ENCODE measurements around the gene GPR155.

DNA sequence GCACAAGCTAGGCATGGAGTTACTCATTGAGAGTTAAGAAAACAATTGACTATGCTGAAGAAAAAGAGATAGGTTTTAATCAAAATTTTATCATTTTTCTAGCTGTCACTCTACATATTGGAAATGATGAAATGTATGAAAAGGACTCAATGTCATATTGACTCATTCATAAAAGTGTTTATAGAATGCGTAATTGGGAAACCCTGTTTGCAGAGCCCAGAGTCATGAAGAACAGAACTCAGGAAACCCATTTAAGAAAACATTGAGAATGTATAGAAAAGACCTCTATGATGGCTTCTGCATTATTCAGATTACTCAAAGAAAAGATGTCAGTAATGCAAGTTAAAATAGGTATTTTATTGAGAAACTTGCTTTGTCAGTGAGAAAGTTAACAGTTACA is 54.9 kb downstream of the GPR155 start:
- no peak for TF ChIP-seq POLR2A (IDR thresholded peaks at IDR 0.05)
- TF ChIP-seq, protein P1, sequence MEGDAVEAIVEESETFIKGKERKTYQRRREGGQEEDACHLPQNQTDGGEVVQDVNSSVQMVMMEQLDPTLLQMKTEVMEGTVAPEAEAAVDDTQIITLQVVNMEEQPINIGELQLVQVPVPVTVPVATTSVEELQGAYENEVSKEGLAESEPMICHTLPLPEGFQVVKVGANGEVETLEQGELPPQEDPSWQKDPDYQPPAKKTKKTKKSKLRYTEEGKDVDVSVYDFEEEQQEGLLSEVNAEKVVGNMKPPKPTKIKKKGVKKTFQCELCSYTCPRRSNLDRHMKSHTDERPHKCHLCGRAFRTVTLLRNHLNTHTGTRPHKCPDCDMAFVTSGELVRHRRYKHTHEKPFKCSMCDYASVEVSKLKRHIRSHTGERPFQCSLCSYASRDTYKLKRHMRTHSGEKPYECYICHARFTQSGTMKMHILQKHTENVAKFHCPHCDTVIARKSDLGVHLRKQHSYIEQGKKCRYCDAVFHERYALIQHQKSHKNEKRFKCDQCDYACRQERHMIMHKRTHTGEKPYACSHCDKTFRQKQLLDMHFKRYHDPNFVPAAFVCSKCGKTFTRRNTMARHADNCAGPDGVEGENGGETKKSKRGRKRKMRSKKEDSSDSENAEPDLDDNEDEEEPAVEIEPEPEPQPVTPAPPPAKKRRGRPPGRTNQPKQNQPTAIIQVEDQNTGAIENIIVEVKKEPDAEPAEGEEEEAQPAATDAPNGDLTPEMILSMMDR (IDR thresholded peaks at IDR 0.05) = no peak
